SW 1271 (cell line): ENCODE results near the gene GNB1.
"Not testable (repeated sequence)": the region's sequence is repeated elsewhere in the genome, so short reads cannot be mapped to it uniquely, and the experiment has no call there.

Source experiments
- DNase-seq, 2 experiments: peaks; one replicate each; lab custom pipeline; 2025; lab: John Stamatoyannopoulos, UW

The GNB1 gene

DNA sequence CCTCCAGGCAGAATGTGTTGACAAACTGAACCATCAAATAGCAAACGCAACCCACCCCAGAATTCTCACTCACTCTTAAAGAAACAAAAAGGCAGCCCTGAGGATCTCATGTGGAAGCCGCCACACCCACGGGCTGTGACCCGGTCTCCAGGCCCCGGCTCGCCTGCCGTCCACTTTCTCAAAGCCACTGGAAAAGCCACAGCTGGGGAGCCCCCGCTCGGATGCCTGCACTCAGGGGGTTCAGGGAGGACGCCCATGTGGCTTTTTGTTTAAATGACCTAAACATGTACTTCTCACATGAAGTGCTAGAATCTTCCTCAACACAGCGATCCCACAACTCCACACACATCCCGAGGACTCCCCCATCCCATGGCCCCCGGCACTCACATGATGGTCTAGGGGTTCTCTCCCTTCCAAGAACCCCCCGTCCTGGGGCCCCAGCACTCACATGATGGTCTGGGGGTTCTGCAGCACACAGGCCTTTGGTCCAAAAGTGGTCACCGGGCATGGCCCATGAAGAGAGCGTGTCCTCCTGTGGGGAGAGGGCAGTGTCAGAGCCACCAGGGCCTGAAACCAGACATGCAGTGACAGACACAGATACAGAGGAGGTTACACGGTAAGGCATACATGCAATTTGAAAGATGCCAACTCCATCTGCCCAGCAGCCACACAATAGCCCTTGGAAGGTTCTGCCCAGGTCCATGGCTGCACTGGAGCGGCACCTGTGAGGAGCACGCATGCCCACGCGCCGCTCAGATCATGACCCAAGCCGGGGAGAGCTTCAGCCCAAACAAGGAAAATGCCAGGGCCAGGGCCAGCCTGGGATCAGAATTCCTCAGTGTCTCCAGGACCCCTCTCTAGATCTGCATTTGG lies 129.1 kb downstream of the GNB1 start:
- DNase-seq = no peak

DNA sequence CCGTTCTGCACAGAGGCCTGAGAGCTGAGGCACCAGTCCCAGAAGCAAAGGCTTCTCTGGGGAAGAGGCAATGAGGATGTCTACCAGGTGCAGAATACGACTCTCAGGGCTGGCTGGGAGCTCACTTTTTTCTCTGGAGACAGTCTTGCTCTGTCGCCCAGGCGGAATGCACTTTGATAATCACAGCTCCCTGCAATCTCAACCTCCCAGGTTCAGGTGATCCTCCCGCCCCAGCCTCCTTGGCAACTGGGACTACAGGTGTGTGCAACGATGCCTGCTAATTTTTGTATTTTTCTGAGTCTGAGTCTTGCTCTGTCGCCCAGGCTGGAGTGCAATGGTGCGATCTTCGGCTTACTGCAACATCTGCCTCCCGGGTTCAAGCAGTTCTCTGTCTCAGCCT lies 130.2 kb downstream of the GNB1 start:
- no peak for DNase-seq

DNA sequence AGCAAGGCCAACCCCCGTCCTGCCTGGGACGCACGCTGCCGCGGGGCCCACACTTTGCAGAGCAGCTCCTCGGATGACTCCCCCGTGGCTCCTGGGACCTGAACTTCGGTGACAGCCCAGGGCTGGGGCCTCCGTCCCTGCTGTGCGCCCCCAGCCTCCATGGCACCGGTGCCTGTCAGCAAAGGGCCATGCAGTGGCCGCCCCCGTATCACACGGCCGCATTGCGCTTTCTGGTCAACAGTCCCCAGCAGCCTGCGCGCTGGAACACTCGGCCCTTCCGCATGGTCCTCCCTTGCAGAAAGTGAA lies 130.6 kb downstream of the GNB1 start:
- no peak for DNase-seq

- no peak for DNase-seq
These were observed 131.2 kb downstream of the GNB1 start for GRCh38 chr1:1759456-1760344.

GRCh38 chr1:1758692-1759455 lies 132.0 kb downstream of the GNB1 start:
- no peak for DNase-seq

- no peak for DNase-seq
These were observed 132.7 kb downstream of the GNB1 start for GRCh38 chr1:1758059-1758621.

GRCh38 chr1:1757422-1758058 lies 133.3 kb downstream of the GNB1 start:
- no peak for DNase-seq

DNA sequence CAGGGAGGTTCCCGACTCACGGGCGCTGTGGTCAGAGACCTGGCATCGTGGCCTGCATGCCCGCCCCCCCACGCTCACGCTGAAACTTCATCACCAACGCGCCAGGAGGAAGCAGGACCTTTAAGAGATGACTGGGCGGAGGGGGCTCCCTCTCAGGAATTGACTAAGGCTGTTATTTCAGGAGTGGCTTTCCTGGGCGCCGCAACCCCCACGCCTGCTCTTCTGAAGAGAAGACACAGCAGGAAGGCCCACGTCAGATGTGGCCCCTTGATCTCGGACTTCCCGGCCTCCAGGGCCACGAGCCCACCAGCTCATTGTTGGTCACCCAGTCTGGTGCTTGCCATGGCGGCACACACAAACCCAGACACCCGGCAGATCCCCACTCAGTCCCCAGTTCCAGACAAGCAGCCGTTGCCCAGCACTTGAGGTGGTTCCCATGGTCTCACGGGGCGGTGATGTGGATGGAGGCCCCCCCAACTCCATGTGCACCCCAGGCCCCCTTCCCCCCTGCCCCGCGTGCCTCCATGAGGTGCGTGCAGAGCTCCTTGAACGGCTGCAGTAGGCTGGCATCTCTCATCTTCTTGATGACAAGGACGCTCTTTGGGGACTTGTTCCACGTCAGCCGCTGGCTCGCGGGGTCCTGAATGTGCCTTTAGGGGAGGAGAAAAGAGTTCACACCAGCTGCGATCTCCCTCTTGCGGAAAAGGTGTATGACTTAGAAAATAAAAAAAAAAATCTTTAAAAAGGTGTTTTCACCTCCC lies 134.0 kb downstream of the GNB1 start:
- DNase-seq = no peak

DNA sequence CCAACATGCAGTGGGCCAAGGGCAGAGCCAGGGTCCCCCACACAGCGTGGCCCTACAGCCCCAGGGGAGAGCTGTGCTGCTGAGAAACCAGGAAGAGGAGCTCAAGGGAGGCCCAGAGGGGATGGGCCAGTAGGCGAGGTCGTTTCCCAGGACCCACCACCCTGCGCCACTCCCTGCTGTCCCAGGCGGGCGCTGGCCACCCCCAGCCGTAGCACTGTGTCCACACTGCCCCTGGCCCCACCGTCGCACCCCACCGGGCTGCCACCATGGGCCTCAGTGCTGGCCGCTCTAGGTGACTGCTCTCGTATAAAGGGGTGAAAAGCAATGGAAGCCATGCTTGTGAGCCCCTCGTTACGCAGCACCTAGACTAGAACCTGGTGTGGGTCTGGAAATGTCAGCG lies 135.0 kb downstream of the GNB1 start:
- no peak for DNase-seq

- DNase-seq = no peak
These were observed 135.5 kb downstream of the GNB1 start for GRCh38 chr1:1755426-1755825.

- DNase-seq = no peak
These were observed 136.7 kb downstream of the GNB1 start for GRCh38 chr1:1754051-1754815.

GRCh38 chr1:1753607-1754005 lies 137.3 kb downstream of the GNB1 start:
- DNase-seq = no peak

DNA sequence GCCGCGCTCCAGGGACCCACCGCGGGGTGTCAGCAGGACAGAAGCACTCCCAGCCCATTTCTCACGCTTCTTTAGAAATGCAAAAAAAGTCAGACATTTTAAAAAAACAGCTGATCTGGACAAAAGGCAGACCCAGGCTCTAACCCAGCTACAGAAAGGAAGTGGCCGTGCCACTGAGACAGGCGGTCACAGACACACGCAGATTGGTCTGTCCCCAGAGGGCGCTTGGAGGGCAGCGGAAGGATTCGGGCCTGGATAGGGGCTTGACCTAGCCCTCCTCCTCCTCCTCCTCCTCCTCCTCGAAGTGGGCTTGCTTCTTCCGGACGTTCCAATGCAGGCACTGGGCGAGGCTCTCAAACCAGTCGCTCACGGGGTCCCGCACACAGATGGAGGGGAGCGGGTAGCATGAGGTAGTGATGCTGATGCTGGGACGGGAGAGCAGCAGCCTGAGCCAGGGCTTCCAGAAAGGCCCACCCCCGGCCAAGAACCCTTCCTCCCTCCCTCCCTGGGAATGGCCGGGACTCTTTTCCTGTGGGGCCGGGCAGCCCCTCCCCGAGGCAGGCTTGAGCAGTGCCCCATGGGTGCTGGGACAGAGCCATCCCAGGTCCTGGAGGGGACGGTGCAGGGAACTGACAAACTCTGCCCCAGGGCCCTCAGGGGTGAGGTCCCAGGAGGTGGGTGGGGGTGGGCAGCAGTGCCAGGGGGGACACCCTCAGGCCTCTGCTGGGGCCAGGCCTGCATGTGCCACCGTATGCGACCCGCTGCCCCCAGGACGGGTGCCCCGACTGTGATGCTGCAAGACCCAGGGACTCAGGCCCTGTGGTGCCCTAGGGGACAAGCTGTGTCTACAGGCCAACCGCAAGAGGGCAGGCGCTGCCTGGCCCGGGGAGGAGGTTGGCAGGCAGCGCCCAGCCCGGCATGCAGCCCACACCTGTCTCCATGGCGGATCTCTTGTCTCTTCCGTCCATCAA lies 138.0 kb downstream of the GNB1 start:
- no peak for DNase-seq

DNA sequence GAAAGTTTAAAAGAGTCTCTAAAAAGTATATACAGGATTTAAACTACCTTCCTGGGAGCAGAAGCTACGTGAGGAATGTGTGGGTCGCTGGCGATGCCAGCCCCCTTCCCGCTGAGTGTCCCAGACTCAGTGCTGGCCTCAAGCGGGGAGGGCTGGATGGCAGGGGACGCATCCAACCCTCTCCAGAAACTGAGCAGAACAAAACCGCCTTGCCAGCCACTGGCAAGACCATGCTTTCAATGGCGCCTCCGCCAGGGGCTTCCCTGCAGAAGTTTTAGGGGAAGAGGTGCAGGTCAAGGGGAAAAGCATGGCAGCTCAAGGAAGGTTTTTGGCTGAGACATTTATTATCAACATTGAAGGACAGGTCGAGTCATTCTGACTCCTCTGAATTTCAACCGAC lies 138.7 kb downstream of the GNB1 start:
- DNase-seq = no peak

- DNase-seq = not testable (repeated sequence)
These were observed 140.9 kb downstream of the GNB1 start for GRCh38 chr1:1749941-1750340.

DNA sequence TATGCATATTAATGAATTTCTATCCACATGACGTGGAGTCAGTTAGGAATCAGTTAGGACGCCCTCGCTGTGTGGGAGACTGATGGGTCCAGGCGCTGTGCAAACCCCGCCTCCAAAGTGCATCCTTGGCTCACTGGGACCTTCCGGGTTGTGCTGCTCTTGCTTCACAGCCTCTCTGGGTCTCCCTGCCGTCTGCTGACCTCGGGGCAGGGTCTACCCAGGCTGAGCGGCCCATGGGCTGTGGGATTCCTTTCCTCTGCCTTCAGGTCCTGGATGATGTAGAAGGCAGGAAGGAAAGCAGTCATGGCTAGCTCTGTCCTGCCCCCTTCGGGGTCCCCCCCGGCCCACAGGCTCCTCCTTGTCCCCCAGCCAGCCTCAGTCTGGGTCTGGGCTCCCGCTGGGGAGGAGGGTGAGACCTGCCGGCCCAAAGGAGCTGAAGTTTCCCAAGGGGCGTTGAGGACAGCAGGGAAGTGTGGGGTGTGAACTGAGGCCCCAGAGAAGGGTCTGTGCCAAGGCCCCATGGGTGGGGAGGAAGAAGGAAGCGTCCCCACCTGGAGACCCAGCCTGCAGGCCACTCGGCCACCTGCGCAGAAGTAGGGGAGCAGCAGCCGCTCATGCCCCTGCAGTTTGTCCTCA lies 142.1 kb downstream of the GNB1 start:
- DNase-seq = no peak

GRCh38 chr1:1746566-1746909 lies 144.3 kb downstream of the GNB1 start:
- not testable (repeated sequence) for DNase-seq
